GM23338 (cell line): ENCODE data around the gene GTPBP1.

ENCODE experiments used
- CREB1 ChIP-seq: fragments of 250-450 bp; sonication (Bioruptor Pico); IDR thresholded peaks from 2 replicates; pipeline ENCODE4 v1.5.0; 2020; ENCODE audit warnings: low read depth, mild to moderate bottlenecking, moderate library complexity
- CTCF ChIP-seq, 2 experiments: fragments of 200-600 bp in 1 of 2; sonication (generic) in 1 of 2; conservative IDR thresholded peaks; 2 replicates each; pipeline versions ENCODE4 v1.5.1 to v1.6.1; 2016 to 2017; ENCODE audit warnings: antibody characterized with exemption in 2 of 2, low read depth in 2 of 2, mild to moderate bottlenecking in 2 of 2, moderate library complexity in 1 of 2
- ETS1 ChIP-seq: IDR thresholded peaks from 2 replicates; pipeline ENCODE4 v1.6.1; 2016; ENCODE audit warnings: antibody characterized with exemption
- EZH2 ChIP-seq: fragments of 200-600 bp; sonication (generic); IDR thresholded peaks from one replicate; pipeline ENCODE4 v1.8.0; 2017; ENCODE audit warnings: antibody characterized with exemption, mild to moderate bottlenecking, low read depth; ENCODE audit not compliant: unreplicated experiment
- EZH2phosphoT487 ChIP-seq: fragments of 200-600 bp; sonication (generic); IDR thresholded peaks from one replicate; pipeline ENCODE4 v1.8.1; 2018; ENCODE audit warnings: antibody characterized with exemption; ENCODE audit not compliant: unreplicated experiment
- JUNB ChIP-seq: IDR thresholded peaks from one replicate; pipeline ENCODE4 v1.6.1; 2016; ENCODE audit warnings: antibody characterized with exemption; ENCODE audit not compliant: unreplicated experiment
- NANOG ChIP-seq: IDR thresholded peaks from 2 replicates; pipeline ENCODE4 v1.6.1; 2016; ENCODE audit warnings: antibody characterized with exemption, borderline replicate concordance
- POLR2AphosphoS5 ChIP-seq: IDR thresholded peaks from 2 replicates; pipeline ENCODE4 v1.6.1; 2016; ENCODE audit warnings: antibody characterized with exemption, low read depth
- REST ChIP-seq: IDR thresholded peaks from one replicate; pipeline ENCODE4 v1.6.1; 2018; ENCODE audit warnings: antibody characterized with exemption; ENCODE audit not compliant: unreplicated experiment
- STAT1 ChIP-seq: IDR thresholded peaks from one replicate; pipeline ENCODE4 v1.6.1; 2016; ENCODE audit warnings: antibody characterized with exemption; ENCODE audit not compliant: unreplicated experiment
- ZNF114 ChIP-seq: fragments of 250-450 bp; sonication (Bioruptor Pico); IDR thresholded peaks from 2 replicates; pipeline ENCODE4 v1.5.0; 2020; ENCODE audit warnings: mild to moderate bottlenecking, moderate library complexity
- ZNF331 ChIP-seq: fragments of 250-450 bp; sonication (Bioruptor Pico); IDR thresholded peaks from 2 replicates; pipeline ENCODE4 v1.5.0; 2020; ENCODE audit warnings: low read depth, mild to moderate bottlenecking, moderate library complexity
- ZNF462 ChIP-seq: fragments of 250-450 bp; sonication (Bioruptor Pico); IDR thresholded peaks from 2 replicates; pipeline ENCODE4 v1.5.0; 2020; ENCODE audit warnings: mild to moderate bottlenecking, moderate library complexity

GRCh38 chr22:38729946-38730345, 24.2 kb downstream of the GTPBP1 start:
- TF ChIP-seq CTCF (conservative IDR thresholded peaks at IDR 0.05; ENCODE audit: low read depth in 2 of 2) (no peak), EZH2phosphoT487 (no peak), POLR2AphosphoS5 (no peak), EZH2 (no peak), JUNB (no peak), CREB1 (CRISPR knock-in tag) (no peak), ZNF331 (CRISPR knock-in tag) (no peak), REST (no peak), NANOG (no peak), ZNF462 (CRISPR knock-in tag) (no peak), ZNF114 (CRISPR knock-in tag) (no peak), STAT1 (no peak), ETS1 (no peak)
